ENCODE measurements around the gene SERGEF. TPM values are rescaled to one million over a fixed set of nuclear protein-coding genes. Genes with fewer than 3 reads are reported as not detected.

Gene SERGEF
- total RNA-seq, 1 donor from 2014 or later = 16.6 TPM

- no peak for DNase-seq (ENCODE audit: low read depth)
Measured at GRCh38 chr11:17814546-17814945, 198.3 kb downstream of the SERGEF start.

DNA sequence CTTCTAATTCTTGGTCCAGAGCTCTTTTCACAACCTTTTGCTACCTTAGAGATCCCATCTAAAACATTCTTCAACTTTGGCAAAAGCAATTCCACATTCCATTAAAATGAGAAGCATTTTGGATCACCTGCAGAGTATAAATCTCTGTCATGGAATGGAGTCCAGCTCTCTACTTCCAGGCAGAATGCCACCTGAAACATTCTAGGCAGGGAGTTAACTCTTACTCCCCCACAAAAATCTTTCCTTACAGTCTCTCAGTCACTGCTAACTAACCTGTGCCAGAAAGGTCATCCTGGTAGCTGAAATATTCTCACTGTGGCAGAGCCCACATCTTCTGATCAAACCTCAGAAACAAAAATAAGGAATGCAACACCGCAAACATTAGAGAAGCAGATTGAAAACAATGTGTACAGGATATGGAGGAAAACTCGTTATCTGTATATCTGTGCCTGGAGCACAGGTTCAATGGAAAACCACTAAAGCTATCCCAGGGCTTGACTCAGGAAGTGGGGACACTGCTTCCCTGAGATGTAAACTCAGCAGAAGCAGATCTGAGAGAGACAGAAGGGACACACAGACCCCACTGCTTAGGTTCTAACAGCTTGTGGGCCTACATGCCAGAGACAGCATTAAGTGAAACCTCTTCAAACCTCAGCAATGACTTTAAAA lies 199.3 kb downstream of the SERGEF start:
- no peak for DNase-seq (ENCODE audit: low read depth)

GRCh38 chr11:17812865-17813187 lies 200.0 kb downstream of the SERGEF start:
- DNase-seq (ENCODE audit: low read depth) = no peak

GRCh38 chr11:17812091-17812864 lies 200.6 kb downstream of the SERGEF start:
- no peak for DNase-seq (ENCODE audit: low read depth)

DNA sequence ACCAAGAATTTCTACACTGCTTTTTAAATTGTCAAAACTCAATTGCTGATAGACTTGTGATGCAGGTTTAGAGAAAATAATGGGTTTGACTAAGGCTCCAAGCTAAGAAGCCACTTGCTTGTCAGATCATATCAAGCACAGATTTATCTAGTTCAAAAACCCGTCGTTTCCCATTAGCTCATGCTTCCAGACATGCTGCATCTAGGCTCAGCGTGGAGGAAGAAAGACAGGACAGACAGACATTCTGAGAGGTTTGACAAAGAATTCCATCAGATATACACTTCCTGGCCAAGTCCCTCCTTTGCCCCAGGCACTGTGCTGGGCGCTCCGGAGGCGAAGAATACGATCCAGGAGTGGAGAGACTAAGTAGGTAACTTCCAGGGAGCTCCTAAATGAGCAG lies 201.5 kb downstream of the SERGEF start:
- no peak for DNase-seq (ENCODE audit: low read depth)

- peak; percentile 49 for DNase-seq (ENCODE audit: low read depth)
Measured at GRCh38 chr11:17810746-17811145, 202.1 kb downstream of the SERGEF start.

DNA sequence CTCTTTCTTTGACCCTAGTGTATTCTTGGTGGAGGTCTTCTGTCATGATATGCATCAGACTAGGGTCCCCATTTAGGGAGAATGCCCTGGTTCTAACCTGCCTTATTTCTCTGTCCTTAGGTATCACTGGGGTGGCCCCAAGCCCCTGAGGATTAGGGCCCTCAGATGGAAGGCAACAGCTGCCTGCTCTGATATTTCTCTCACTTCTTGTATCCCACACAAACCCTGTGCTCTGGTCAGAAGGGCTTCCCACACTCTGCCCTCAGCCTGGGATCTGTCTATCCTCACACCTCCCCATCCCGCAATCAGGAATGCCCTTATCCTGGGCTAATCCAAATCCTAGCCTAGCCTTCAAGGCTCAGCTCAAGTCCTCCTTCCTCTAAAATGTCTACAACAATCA lies 202.8 kb downstream of the SERGEF start:
- peak; percentile 75 for DNase-seq (ENCODE audit: low read depth)

DNA sequence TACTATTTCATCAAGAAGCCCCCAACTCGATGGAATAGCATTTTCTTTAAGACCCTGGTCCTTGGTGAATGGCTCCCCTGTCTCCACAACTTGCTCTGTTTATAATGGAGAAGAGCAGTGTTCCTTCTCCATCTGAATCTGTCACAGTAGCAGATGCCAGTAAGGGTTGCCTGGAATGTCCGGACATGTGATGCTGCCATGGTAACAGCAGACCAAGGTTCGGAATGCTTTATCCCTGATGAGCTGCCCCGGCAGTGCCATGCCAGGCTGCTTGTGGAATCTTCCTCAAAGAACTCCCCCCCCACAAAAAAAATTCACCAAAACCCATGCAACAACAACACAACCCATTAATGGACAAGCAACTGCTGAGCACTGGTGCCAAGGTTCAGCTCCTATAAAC lies 205.8 kb downstream of the SERGEF start:
- peak; percentile 86 for DNase-seq (ENCODE audit: low read depth)

DNA sequence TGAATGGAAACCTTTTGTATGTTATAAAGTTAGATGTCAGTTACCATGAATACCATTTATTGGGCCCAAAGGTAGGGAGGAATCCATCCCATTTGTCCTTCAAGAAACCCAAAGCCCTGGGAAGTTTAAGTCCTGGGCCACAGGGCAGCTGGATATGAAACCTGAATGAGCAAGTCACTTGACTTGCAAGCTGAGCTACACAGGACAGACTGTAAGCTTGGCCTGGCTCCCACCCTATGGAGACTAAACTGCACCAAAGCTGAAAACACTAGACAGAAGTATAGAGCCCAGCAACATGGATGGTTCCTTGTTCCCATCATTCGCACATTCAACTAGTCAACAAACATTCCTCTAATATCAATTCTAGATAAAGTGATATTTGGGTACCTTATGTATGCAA lies 207.0 kb downstream of the SERGEF start:
- DNase-seq (ENCODE audit: low read depth) = no peak

- DNase-seq (ENCODE audit: low read depth) = no peak
Measured at GRCh38 chr11:17805043-17805442, 207.8 kb downstream of the SERGEF start.

- no peak for DNase-seq (ENCODE audit: low read depth)
Measured at GRCh38 chr11:17803754-17804334, 209.0 kb downstream of the SERGEF start.

- DNase-seq (ENCODE audit: low read depth) = peak; percentile 60
Measured at GRCh38 chr11:17802491-17802890, 210.4 kb downstream of the SERGEF start.

DNA sequence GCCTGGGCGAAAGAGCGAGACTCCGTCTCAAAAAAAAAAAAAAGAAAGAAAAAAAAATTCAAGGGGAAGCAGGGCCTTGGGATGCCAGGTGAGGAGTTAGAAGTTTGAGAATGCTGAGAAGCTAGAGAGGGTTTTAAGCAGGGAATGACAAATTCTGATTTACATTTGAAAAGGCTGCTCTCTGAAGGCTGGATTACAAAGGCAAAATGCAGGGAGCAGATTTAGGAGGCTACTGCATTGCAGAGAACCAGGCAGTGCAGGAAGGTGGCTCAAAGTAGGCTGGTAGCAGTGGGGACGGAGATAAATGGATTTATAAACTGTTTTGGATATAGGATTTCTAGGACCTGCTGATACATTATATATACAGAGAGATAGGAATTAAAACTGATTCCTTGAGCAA lies 211.7 kb downstream of the SERGEF start:
- DNase-seq (ENCODE audit: low read depth) = no peak

DNA sequence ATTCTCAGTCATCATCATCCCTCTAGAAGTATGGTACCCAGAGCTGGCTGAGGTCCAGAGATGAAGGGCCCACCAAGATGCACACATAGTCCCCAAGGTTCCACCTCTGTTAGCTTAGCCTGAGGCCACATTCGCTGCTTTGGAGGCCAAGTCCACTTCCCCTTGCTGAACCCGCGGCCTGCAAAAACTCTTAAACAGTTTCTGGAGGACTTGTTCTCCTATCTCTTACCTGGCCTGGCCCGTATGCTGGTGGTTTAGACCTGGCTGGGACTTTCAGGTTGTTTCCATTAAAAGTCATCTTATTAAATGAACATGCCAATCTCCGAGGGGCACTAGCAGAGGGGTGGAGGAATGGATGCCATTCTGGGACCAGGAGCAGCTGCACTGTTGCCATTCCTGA lies 213.7 kb downstream of the SERGEF start:
- DNase-seq (ENCODE audit: low read depth) = no peak

DNA sequence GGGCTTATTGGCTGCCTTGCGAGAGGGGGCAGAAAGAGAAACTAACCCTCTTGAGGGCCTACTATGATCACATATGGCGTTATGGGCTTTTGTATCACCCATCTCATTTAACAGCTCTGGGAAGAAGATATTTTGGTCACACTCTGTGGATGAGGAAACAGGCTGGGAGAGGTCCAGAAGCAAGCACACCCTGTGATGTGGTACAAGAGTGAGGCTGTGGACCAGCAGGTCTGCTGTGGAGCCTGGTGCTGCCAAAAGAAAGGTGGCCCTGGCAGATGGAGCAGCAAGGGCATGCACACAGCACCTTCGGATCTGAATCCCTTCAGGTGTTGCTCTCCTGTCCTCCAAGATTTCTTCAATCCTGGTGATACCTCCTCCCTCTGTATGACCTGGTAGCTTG lies 214.1 kb downstream of the SERGEF start:
- DNase-seq (ENCODE audit: low read depth) = no peak

GRCh38 chr11:17798253-17798652 lies 214.6 kb downstream of the SERGEF start:
- DNase-seq (ENCODE audit: low read depth) = no peak

DNA sequence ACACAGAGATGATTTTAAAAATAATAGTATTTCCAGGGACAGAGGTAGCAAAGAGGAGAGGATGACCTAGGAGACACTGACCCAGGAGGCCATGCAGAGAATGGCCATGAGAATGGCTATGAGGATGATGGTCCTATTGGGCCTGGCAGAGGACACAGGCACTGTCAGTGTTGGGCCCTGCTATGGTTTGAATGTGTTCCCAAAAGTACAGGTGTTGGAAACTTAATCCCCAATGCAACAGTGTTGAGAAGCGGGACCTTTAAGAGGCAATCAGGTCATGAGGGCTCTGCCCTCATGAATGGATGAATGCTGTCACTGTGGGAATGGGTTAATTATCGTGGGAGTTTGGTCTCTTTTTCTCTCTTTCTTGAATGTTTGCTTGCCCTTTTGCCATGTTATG lies 216.7 kb downstream of the SERGEF start:
- no peak for DNase-seq (ENCODE audit: low read depth)

DNA sequence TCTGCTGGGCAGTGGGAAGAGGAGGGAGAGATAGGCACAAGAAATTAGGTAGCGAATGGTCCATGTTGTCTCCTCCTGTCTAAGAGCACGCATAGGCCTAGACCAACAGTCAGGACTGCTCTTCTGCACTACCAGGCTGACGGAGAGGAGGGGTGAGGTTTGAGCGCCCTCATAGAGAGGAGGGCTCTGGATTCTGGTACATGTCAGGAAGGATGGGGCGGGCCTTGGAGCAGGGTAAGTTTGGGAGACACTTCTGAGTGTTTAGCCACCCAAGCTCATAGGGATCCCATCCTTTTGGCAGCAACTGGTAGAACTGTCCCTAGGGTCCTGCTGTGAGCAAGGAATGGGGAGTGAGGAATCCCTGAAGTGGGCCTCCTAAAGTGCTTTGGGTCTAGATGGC lies 217.9 kb downstream of the SERGEF start:
- DNase-seq (ENCODE audit: low read depth) = no peak

DNA sequence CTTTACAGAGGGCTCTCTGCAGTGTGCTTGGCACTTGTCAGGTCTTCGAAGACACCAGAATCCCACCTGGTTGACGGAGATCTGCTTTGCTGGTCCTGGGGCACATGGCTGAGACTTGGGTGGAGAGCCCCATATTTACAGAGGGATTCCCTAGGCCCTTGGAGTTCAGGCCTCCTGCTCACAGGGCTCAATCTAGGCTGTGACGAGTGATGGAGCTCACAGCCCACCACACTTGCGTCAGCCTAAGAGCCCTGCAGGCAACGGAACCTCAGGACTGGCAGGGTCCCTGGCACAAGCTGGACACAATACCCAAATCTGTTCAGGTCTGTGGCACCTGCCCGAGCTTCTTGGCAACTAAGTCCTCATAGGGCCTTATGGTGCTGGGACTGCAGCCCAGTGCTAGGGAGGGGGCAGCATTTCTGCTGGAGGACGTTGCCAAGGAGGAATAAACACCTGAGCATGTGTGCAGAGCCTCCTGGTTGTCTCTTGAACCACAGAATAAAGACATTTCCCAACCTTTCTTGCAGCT lies 219.1 kb downstream of the SERGEF start:
- DNase-seq (ENCODE audit: low read depth) = no peak

GRCh38 chr11:17792161-17792560 lies 220.7 kb downstream of the SERGEF start:
- no peak for DNase-seq (ENCODE audit: low read depth)

- DNase-seq (ENCODE audit: low read depth) = no peak
Measured at GRCh38 chr11:17791144-17791543, 221.7 kb downstream of the SERGEF start.

- no peak for DNase-seq (ENCODE audit: low read depth)
Measured at GRCh38 chr11:17790453-17790852, 222.4 kb downstream of the SERGEF start.

- DNase-seq (ENCODE audit: low read depth) = no peak
Measured at GRCh38 chr11:17788084-17788483, 224.8 kb downstream of the SERGEF start.

Data from myocyte (in vitro differentiated cells).